Mononuclear cell (primary cell): ENCODE data around the gene WDR3. TPM values are rescaled to one million over a fixed set of nuclear protein-coding genes. Genes with fewer than 3 reads are reported as not detected.

Experiments used
- H3K27me3 ChIP-seq: 2 replicates; pipeline ENCODE4 v1.6.0; 2011; ENCODE audit warnings: low read length, control low read depth; ENCODE audit not compliant: insufficient read depth
- H3K4me1 ChIP-seq: 2 replicates; pipeline ENCODE4 v1.5.1; 2011; ENCODE audit warnings: mild to moderate bottlenecking, low read length, control low read depth; ENCODE audit not compliant: insufficient read depth
- H3K4me3 ChIP-seq: 2 replicates; pipeline ENCODE4 v1.5.1; 2011; ENCODE audit warnings: mild to moderate bottlenecking, low read length, moderate library complexity
- H3K9me3 ChIP-seq: 2 replicates; pipeline ENCODE4 v1.5.1; 2011; ENCODE audit warnings: low read depth, mild to moderate bottlenecking, control low read depth, low read length
- total RNA-seq: library from RNA; depleted of rRNA; stranded (reverse); fragments of >200 nt; gene quantifications from one replicate; pipeline ENCODE4 v1.2.3, GENCODE V29; 2012

Gene WDR3
- 4.5 TPM for total RNA-seq

GRCh38 chr1:117929343-117930172 lies at the start of gene WDR3, which contains the start of gene GDAP2:
WDR3 (plus strand) TSS chr1:117929739; CDS start chr1:117933320, 3,581 bp downstream.
GDAP2 (minus strand) TSS chr1:117929621; CDS start chr1:117920357, 9,264 bp downstream.
- H3K9me3 ChIP-seq = no peaks in the 10 kb centered on the region
- H3K4me3 ChIP-seq = peak within 1 kb of the TSS; percentile 83
- H3K4me1 ChIP-seq = peaks cover 36% of the 10 kb centered on the region
- H3K27me3 ChIP-seq = no peaks in the 10 kb centered on the region

DNA sequence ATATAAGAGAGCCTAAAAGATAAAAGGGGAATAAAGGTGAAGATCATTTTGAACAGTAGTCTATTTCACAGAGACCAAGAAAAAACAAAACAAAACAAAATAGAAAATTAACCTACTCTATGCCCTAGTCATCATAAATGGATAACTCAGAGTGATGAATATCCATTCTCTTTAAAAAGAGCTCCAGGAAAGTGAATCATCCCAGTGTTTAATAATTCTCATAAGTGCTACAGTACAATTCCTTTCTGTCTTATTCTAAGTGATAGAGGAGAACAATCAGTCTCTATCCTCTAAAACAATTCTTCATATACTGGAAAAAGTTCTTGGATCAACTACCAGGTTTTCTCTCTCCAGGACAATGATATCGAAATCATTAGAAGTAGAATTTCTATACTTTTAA lies 45.9 kb upstream of the WDR3 start:
- H3K9me3 ChIP-seq = no peaks in the 10 kb centered on the region
- H3K27me3 ChIP-seq = no peaks in the 10 kb centered on the region
- H3K4me3 ChIP-seq = no peak overlapping the region
- no peaks in the 10 kb centered on the region for H3K4me1 ChIP-seq

GRCh38 chr1:117886101-117886795 lies 43.3 kb upstream of the WDR3 start:
- H3K4me3 ChIP-seq = no peak overlapping the region
- no peaks in the 10 kb centered on the region for H3K4me1 ChIP-seq
- H3K27me3 ChIP-seq = no peaks in the 10 kb centered on the region
- H3K9me3 ChIP-seq = no peaks in the 10 kb centered on the region

DNA sequence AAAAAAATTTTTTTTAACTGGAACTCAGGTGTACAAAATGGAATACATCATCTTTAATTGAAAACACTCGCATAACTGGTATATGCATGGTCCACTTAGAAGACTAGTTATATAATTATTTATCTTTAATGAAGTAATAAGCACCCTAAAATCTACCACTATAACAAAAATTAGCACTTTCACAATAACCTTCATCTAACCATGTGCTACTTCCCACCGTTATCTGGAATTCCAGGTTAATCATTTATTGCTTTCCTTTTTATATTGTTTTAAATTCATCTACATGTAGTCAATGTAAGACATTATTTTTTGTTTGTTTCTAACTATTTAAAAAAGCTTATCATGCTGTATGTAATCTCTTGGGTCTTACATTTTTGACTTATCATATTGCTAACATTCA lies 39.1 kb upstream of the WDR3 start:
- no peaks in the 10 kb centered on the region for H3K9me3 ChIP-seq
- no peak overlapping the region for H3K4me3 ChIP-seq
- no peaks in the 10 kb centered on the region for H3K4me1 ChIP-seq
- H3K27me3 ChIP-seq = no peaks in the 10 kb centered on the region

DNA sequence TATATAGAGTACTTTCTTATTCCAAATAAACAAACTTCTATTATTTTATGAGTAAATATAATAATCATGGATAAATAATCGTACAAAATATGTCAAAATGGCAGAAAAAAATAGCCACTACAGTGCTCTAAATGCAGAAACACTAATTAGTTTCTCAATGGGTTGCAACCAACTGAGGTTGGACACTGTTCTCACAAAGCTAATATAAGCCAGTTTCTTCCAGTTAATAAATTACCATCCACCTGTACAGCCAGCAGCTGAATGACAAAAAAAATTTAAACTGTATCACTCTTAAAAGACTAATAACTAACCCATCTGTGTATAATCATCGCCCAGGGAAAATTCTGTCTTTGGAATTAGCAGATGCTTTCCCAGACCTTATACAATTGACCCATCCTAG lies 37.0 kb upstream of the WDR3 start:
- Histone ChIP-seq H3K9me3 (no peaks in the 10 kb centered on the region), H3K4me1 (no peaks in the 10 kb centered on the region), H3K4me3 (no peak overlapping the region), H3K27me3 (no peaks in the 10 kb centered on the region)

DNA sequence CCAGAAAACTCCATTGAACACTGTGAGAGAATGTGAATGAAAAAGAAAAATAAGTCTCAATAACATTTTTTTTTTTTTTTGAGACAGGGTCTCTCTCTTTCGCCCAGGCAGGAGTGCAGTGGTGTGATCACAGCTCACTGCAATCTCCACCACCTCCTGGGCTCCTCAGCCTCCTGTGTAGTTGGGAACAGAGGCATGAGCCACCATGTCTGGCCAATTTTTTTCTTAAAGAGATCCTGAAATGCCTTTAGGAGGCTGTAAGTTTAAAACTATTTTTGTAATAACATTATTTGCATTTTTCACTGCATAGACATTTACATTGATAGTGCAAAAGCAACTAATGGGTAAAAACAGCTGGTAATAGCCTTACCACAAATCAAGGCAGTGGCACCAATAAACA lies 35.5 kb upstream of the WDR3 start:
- H3K27me3 ChIP-seq = no peaks in the 10 kb centered on the region
- H3K4me1 ChIP-seq = no peaks in the 10 kb centered on the region
- H3K4me3 ChIP-seq = no peak overlapping the region

GRCh38 chr1:117895482-117896114 lies 33.9 kb upstream of the WDR3 start:
- Histone ChIP-seq H3K4me1 (no peaks in the 10 kb centered on the region), H3K9me3 (no peaks in the 10 kb centered on the region), H3K27me3 (no peaks in the 10 kb centered on the region), H3K4me3 (no peak overlapping the region)

More for the DNA sequence above, 35.5 kb upstream of the WDR3 start:
- H3K9me3 ChIP-seq = no peaks in the 10 kb centered on the region

- Histone ChIP-seq H3K4me1 (no peaks in the 10 kb centered on the region), H3K27me3 (no peaks in the 10 kb centered on the region), H3K9me3 (no peaks in the 10 kb centered on the region), H3K4me3 (no peak overlapping the region)
These were observed 32.0 kb upstream of the WDR3 start for GRCh38 chr1:117897551-117897950.

DNA sequence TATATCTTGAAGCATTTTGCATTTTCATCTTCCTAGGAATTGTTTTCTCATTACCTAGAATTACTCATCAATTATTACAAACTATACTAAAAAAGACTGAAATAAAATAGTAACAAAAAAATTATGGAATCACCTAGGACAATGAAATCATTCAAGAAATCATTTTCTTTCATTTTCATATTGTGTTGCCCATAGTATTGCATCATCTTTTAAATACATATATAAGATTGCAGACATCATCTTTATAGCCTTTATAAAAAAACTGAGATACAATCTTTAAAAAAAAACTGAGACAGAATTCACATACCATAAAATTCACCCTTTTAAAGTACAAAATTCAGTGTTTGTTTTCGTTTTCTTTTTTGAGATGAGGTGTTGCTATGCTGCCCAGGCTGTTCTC lies 29.7 kb upstream of the WDR3 start:
- Histone ChIP-seq H3K9me3 (no peaks in the 10 kb centered on the region), H3K27me3 (no peaks in the 10 kb centered on the region), H3K4me3 (no peak overlapping the region), H3K4me1 (no peaks in the 10 kb centered on the region)

- no peaks in the 10 kb centered on the region for H3K27me3 ChIP-seq
- H3K9me3 ChIP-seq = no peaks in the 10 kb centered on the region
- no peak overlapping the region for H3K4me3 ChIP-seq
- no peaks in the 10 kb centered on the region for H3K4me1 ChIP-seq
These were observed 26.6 kb upstream of the WDR3 start for GRCh38 chr1:117902944-117903343.

DNA sequence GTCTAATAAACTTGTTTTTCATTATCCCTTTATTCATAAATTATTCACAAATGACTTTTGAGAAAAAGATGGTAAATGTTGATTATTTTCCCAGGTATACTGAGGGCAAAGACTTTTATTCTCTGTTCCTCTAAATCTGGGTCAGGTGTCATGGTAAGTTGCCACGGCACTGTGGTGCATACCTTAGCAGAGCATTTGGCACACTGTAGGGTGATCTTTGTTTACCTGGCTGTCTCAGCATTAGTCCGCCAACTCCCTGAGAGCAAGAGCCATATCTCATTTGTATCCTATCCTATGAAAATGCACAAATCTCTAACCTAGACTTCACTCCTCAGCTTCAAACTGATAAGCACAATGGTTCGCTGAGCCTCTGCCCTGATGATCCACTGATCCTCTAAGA lies 25.1 kb upstream of the WDR3 start:
- Histone ChIP-seq H3K27me3 (no peaks in the 10 kb centered on the region), H3K4me1 (no peaks in the 10 kb centered on the region), H3K9me3 (no peaks in the 10 kb centered on the region), H3K4me3 (no peak overlapping the region)

DNA sequence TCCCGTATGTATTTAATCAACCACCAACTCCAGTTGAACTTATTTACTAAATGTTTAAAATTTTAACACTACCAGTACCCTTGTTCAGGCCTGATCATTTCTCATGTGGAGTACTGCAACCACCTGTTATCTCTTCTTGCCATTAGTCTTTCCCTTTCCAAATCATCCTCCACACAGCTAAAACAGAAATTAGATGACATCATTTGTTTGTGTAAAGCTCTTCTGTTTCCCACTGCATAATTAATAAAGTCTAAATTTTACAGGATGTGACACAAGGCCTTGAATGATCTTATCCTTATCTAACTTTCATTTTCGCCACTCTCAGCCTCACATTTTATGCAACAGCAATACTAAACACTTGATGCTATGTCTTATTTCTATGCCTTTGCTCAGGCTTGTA lies 24.5 kb upstream of the WDR3 start:
- no peaks in the 10 kb centered on the region for H3K4me1 ChIP-seq
- H3K27me3 ChIP-seq = no peaks in the 10 kb centered on the region
- H3K9me3 ChIP-seq = no peaks in the 10 kb centered on the region
- no peak overlapping the region for H3K4me3 ChIP-seq

DNA sequence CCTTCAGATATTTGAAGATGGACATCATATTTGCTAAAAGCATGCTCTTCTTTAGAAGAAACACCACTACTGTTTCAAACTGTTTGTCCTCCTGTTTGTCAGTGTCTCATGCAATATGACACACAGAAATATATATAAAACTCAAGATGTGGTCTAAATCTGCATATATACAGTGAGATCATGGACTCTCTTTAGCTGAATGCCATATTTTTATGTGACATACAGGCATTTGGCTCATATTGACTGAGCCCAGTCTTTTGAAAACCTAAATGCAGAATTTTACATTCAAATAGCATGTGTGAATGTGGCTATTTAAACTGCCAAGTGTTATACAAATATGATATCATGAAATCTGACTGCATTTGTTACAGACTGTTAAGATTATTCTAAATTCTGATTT lies 18.5 kb upstream of the WDR3 start:
- Histone ChIP-seq H3K4me1 (no peaks in the 10 kb centered on the region), H3K27me3 (no peaks in the 10 kb centered on the region), H3K9me3 (no peaks in the 10 kb centered on the region), H3K4me3 (no peak overlapping the region)

DNA sequence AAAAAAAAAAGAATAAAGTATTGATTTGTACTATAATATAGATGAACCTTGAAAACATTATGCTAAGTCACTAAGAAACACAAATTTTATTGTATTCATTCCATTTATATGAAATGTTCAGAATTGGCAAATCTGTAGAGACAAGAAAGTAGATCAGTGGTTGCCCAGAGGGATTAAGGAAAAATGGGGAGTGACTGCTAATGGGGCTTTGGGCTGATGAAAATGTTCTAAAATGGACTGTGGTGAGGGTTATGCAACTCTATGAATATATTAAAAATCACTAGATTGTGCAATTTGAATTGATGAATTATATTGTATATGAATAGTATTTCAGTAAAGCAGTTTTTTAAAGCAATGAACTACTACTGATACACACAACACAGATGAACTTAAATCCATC lies 10.2 kb upstream of the WDR3 start:
- Histone ChIP-seq H3K4me3 (no peak overlapping the region), H3K27me3 (no peaks in the 10 kb centered on the region), H3K4me1 (no peaks in the 10 kb centered on the region), H3K9me3 (no peaks in the 10 kb centered on the region)

- no peaks in the 10 kb centered on the region for H3K9me3 ChIP-seq
- no peak overlapping the region for H3K4me3 ChIP-seq
- H3K27me3 ChIP-seq = no peaks in the 10 kb centered on the region
- peaks cover 13% of the 10 kb centered on the region for H3K4me1 ChIP-seq
These were observed 7.5 kb upstream of the WDR3 start for GRCh38 chr1:117921991-117922390.
